HG02970 (cell line): ENCODE results near the gene TMEM187.

ENCODE experiments used
- ATAC-seq: cut with Tn5 transposase; IDR thresholded peaks from one replicate; pipeline ENCODE4 v1.9.1; 2021; ENCODE audit warnings: mild to moderate bottlenecking, moderate library complexity, moderate number of reproducible peaks; ENCODE audit not compliant: unreplicated experiment, low FRiP score

The TMEM187 gene

GRCh38 chrX:154032653-154033052 lies 60.1 kb downstream of the TMEM187 start:
- no peak for ATAC-seq
